Stimulated activated CD4-positive, alpha-beta T cell treated with anti-CD3 and anti-CD28 coated beads, Interleukin-2, amount 100 ng/mL, for 24 hours (primary cell): ENCODE results near the gene TREML2.
"Not testable (repeated sequence)": the region's sequence is repeated elsewhere in the genome, so short reads cannot be mapped to it uniquely, and the experiment has no call there.

Experiments used
- DNase-seq, 2 donors: peaks; one replicate each; pipeline ENCODE4 v3.0.0-alpha.2; 2020

TREML2 gene, protein sequence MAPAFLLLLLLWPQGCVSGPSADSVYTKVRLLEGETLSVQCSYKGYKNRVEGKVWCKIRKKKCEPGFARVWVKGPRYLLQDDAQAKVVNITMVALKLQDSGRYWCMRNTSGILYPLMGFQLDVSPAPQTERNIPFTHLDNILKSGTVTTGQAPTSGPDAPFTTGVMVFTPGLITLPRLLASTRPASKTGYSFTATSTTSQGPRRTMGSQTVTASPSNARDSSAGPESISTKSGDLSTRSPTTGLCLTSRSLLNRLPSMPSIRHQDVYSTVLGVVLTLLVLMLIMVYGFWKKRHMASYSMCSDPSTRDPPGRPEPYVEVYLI

DNA sequence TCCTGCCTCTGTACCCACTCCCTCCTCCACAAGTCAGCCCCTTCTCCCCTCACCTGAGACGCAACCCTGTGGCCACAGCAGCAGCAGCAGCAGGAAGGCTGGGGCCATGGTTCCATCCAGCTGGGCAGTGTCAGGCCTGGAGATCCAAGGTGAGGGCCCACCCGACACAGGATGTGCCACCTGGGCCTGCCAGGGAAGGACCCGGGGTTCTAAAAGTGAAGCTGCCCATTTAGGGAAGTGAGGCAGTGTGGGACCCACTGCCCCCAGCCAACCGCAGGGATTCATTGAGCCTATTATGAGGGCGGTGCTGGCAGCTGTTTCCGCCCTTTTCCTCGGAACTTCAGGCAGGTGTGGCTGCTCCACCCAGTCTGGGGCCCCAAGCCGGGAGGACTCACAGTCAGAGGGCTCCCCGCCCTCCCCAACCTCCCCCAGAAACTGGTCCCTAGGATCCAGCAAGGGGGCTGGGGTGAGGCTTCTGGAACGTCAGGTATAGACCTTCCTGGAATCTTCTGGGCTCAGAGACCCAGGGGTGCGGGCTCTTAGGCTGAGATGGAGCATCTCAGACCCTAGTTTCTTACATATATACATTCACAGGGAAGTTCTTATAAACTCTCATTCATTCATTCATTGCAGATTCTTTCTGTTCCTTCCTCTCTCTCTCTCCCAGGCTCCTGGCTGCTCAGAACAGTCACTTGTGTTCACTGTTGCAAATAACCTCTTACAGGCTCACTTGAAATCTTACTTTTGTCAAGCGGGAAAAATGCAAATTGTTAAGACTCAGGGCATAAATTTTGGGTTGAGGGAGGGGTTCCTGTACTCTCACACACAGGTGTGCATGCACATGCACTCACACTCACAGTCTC is at the start of gene TREML2:
TSS of gene TREML2 (minus strand) at position 249 of the 863 bp plus-strand sequence. CDS start at position 108, 141 bp downstream.
- DNase-seq = peak; percentile 27 to 39

DNA sequence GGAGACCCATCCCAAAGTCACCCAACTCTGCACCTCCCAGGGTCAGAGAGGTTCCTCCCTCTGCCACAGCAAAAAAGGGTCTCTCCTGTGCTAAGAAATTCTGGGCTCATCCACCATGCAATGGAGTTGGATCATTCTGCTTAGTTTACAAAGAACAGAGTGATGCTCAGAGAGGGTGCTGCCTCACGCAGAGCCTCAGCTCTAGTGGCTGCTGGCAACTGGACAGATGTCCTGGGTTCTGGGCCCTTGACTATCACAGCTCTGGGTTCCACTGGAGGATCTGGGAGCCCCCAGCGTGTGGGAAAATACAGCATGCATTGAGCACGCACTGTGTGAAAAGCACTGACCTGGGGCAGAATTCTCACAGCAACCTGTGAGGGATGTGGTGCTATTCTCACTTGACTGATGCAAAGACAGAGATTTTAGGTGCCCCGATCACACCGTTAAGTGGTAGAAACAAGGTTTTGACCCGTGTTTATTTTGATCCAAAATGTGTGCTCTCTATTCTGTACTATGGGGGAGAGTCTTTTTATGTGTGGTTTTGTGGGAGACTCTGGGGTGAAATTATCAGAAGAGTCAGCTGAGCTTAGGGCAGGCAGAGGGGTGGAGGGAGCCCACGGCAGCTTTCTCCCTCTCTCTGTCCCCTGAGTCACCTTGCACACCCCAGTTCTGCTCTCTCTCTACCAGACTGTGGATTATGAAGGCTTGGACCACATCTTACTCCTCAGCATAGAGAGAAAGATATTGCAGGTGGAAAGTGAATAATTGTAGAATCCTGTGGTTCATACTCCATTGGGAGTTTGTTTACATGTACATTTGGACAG is 47.1 kb upstream of the TREML2 start:
- no peak for DNase-seq

DNA sequence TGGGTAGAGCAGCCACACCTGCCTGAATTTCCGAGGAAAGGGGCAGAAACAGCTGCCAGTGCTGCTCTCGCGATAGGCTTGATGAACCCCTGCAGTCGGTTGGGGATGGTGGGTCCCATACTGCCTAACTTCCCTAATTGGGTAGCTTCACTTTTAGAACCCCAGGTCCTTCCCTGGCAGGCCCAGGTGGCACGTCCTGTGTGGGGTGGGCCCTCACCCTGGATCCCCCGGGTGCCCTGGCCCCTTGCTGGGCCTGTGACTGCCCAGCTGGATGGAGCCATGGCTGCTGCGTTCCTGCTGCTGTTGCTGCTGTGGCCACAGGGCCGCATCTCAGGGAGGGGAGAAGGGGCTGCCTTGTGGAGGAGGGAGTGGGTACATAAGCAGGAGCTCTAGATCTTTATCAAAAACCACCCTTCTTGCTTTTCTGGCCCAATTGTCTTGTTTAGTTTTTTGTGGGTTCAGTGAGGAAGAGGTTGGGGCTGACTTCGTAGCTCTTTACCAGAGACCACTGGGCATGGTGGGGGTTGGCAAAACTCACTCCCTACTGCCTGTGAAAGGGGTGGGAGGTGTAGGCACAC is 46.4 kb upstream of the TREML2 start:
- no peak for DNase-seq

DNA sequence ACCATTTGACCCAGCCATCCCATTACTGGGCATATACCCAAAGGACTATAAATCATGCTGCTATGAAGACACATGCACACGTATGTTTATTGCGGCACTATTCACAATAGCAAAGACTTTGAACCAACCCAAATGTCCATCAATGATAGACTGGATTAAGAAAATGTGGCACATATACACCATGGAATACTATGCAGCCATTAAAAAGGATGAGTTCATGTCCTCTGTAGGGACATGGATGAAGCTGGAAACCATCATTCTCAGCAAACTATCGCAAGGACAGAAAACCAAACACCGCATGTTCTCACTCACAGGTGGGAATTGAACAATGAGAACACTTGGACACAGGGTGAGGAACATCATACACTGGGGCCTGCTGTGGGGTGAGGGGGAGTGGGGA is 45.6 kb upstream of the TREML2 start:
- DNase-seq = not testable (repeated sequence)

DNA sequence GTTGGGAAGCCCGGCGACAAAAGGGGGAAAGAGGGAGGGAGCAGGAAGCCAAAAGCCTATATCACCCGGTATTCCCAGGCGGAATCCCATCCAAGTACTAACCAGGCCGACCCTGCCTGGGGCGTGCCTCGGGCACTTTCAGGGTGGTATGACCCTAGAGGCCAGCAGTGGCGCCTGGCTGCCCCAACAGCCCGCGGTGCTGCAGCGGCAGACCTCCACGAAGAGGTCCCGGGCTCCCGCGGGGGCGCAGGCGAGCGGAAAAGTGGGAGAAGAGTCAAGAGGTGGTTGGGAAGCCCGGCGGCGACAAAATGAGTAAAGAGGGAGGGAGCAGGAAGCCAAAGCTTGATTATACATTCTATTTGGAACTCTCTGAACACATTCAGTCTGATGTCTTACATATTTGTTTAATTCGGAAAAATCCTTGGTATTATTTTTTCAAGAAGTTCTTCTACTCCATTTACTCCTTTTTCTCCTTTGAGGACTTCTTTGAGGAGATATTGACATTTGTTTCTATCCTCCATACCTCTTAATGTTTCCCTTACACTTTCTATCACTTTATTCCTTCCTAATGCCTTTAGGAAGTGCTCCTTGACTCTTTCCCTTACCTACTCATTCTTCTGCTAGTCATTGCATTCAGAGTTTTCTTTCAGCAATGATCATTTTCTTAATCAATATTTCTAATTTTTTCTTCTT is 38.7 kb upstream of the TREML2 start:
- DNase-seq = no peak

DNA sequence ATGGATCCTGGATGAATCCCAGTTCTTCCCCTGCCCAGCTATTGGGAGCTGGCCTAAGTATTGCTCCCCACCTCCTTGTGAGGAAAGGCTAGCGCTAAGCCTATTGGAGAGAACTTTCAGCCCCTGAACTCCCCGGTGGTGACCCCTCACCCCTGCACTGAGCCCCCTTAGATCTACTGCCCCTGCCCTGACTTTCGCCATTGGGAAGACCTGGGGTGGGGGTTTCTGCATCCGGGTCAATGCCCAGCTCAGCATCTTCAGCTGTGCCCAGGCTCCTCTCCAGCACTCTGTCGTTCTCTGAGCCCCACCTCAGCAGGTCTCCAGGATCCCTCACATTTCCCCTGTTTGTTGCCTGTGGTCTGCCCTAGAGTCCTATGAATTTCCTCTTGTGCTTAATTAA is 36.2 kb upstream of the TREML2 start:
- no peak for DNase-seq

DNA sequence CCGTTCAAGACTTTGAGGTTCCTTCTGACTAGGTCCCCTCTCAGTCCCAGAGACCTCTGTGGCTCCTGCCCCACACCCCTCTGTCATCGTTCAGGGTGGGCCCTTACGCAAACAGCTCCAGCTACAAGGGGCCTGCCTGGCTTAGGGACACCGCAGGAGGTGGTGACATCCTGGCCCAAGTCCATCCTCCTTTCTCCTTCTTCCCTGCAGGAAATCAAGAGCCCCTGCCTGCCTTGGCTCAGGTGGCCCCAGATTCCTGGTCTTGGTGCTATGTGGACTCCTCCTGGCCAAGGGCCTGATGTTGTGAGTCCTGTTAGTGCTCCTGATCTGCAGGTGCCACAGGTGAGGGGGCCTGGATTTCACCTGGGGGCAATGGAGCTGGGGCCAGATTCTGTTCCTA is 35.3 kb upstream of the TREML2 start:
- no peak for DNase-seq

DNA sequence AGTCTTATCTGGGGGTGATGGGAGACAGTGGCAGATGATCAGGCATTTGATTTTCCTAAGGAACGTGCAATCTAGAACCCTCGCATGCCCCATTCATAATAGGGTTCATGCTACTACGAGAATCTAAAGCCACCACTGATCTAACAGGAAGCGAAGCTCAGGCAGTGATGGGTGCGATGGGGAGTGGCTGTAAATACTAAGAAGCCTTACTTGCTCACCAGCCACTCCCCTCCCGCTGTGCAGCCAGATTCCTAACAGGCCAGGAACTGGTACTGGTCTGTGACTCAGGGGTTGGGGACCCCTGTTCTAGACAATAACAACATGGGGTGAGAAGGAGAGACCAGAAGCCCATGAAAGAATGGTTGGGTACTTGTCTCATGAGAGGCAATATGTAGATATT is 31.7 kb upstream of the TREML2 start:
- no peak for DNase-seq

DNA sequence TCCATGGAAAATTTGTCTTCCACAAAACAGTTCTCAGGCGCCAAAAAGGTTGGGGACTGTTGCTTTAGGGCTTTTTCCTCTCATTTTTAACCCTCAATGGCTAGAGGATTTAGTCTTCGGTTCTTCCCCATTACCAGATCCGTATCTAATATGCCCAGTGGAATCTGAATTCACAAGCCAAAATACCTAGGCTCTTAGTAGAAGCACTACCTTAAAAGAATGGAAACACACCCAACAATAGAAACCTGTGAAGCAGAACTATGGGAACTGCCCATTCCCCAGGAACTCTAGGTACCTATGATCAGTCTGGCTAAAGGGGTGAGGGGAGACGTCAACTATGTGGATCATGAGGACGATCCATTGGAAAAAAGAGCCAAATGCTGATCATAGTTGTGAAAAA is 30.3 kb upstream of the TREML2 start:
- DNase-seq = no peak

DNA sequence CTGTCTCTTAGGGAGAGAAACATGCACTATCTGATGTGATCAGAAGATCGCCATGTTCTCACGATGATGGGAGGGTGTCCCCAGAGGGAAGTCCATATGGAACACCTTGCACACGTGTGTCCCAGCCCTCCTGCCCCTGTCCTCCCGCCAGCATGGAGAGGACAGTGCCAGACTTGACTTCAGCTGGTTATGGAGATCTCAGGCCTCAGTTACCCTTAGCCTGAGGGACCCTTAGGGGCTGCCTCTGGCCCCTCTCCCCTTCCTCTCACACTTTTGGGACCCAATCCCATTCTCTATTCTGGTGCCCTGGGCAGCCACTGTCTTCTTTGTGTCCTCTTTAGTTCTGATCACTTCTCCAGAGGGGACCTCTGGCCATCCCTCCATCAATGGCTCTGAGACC is 28.8 kb upstream of the TREML2 start:
- no peak for DNase-seq

DNA sequence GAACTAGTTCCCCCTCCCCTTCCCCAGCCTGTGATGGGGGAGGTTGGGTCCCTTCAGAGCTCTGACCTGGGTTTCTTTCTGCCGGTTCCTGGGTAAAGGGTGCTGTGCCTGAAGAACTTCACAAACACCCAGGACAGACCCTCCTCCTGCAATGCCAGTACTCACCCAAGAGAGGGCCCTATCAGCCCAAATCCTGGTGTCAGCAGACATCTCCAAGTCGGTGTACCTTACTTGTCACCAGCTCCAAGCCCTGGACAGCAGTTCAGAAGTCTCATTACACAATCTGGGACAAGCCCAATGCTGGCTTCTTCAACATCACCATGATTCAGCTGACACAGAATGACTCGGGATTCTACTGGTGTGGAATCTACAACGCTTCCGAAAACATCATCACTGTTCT is 27.7 kb upstream of the TREML2 start:
- DNase-seq = no peak

DNA sequence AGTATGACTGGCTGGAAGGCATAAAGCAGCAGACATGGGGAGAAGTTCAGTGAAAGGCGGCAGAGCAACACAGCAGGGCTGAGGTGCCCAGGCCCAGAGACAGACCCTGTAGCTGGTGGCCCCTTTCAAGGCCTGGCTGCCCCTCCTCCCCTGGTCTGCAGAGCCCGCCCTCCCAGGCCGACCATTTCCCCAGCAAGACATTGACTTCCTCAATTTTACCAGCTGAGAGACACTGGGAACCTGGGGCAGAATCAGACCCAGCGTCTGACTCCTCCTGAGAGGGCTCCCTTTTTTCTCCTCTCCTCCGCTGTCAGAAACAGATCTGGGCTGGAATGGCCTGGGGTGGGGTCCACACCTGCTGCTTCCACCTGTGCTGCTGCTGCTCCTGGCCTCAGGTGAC is 27.1 kb upstream of the TREML2 start, which contains the start of gene TREML4:
TSS of gene TREML4 (plus strand) at position 254 of the 400 bp plus-strand sequence. CDS start at position 333, 79 bp downstream.
- DNase-seq = no peak

DNA sequence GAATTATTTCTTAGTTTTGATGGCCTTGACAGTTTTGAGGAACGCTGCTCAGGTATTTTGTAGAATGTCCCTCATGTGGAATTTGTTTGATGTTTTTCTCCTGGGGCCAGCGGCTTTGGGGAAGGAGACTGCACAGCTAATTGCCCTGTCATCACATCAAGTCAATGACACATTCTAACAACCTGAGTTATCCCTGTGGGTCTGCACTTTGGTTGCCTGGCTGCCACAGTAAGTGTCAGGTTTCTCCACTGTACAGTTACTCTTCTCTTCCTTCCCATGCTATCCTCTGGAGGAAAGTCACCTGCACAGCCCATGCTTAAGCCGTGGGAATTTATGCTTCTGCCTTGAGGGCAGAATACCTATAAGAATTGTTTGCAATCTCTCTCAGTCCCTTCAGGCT is 25.8 kb upstream of the TREML2 start:
- no peak for DNase-seq

DNA sequence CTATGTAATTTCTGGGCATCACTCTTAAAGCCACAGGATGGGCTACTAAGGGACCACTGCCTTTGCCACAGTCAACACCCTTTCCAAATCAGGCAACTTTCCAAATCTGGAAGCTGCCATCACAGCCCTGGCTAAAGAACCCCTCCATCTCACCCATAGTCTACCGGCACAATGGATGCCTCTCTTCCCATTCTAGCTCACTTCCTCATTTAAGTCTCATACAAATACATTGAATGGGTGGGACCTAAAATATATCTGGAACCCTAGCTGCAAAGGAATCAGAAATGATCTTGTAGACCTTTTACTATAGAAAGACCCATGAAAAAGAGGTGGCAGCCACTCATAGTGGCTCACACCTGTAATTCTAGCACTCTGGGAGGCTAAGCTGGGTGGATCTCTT is 23.9 kb upstream of the TREML2 start:
- DNase-seq = no peak

DNA sequence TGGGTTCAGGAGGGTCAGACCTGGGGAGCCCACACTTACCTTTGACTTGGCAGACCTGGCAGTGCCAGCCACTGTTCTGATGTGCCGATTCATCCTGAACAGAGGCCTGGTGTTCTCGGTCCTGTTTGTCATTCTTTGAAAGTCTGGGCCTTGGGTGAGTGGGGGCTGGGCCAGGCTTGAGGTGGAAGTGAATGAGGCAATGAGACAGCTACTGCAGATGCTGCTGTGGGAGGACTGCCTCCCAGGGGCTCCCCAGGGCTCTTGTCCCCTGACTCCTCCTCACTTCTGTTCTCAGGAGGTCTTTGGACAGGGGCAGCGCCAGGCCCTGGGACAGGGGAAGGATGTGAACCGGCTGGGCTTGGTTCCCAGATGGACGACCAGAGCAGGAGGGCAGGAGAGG is 21.6 kb upstream of the TREML2 start:
- no peak for DNase-seq

DNA sequence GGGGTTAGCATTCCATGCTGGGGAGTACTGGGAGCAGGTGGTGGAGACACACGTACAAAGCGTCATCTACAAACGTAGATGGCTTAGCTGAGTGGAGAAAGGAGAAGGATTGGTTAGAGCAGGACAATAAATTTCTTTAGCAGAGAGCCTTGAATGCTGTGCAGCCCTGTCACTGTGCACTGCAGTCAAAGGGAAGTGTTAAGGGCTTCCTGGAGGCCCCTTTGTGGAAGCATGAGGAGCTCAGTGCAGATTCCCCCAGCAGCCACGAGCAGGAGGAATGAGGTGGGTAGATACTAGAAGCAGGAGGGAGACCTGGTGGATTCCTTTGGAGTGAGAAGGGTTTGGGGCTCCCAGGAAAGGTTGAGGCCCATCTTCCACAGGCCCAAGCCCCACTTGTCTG is 21.1 kb upstream of the TREML2 start:
- no peak for DNase-seq

DNA sequence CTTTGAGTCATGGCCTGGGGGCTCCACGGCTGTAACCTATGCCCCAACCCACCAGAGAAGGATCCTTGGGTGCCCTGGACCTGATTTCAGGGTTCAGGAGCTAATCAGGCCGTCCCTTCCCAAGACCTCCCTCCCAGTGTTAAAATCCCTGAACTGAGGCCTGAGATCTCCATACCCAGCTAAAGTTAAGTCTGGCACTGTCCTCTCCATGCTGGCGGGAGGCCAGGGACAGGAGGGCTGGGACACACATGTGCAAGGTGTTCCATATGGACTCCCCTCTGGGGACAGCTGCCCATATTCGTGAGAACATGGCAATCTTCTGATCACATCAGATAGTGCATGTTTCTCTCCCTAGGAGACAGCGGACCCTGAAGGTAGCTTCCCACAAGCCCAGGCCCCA is 15.7 kb upstream of the TREML2 start:
- DNase-seq = no peak

DNA sequence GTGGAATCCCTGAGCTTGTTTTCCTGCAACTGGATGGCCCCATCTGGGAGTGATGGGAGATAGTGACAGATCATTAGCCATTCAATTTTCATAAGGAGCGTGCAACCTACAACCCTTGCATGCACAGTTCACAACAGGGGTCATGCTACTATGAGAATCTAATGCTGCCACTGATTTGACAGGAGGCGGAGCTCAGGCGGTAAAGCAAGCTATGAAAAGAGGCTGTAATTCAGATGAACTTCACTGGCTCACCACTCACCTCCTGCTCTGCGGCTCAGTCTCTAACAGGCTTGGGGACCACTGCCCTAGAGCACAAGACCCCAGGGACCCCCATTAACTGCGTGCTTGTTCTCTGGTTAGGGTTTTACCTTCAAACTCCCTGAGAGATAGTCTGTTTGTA is 14.8 kb upstream of the TREML2 start:
- no peak for DNase-seq

DNA sequence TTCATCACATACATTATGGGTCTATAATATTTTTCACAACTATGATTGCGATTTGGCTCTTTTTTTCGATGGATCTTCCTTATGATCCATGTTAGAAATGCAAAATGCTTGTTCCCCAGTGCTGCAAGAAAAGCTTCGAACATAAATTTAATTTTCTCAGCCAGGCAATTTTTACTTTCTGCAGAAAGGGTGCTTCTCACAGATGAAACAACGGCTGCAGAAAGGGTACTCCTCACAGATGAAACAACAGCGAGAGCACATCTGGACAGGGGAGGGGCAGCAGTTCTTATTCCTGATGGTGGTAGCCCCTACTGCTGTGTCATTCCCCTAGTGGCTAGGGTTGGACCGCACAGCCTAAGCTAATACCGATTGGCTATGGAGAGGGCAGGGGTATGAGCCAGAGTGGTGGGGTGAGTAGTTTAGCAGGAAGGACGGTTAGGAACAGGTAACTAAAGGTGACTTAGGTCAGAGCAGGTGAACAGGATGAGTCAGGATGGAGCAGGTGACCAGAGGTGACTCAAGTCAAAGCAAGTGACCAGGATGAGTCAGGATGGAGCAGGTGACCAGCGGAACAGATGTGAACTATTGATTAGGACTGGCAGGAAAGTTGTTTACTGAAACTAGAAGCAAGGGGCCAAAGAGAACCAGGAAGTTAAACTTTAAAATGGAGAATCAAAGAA is 13.8 kb upstream of the TREML2 start:
- DNase-seq = no peak

DNA sequence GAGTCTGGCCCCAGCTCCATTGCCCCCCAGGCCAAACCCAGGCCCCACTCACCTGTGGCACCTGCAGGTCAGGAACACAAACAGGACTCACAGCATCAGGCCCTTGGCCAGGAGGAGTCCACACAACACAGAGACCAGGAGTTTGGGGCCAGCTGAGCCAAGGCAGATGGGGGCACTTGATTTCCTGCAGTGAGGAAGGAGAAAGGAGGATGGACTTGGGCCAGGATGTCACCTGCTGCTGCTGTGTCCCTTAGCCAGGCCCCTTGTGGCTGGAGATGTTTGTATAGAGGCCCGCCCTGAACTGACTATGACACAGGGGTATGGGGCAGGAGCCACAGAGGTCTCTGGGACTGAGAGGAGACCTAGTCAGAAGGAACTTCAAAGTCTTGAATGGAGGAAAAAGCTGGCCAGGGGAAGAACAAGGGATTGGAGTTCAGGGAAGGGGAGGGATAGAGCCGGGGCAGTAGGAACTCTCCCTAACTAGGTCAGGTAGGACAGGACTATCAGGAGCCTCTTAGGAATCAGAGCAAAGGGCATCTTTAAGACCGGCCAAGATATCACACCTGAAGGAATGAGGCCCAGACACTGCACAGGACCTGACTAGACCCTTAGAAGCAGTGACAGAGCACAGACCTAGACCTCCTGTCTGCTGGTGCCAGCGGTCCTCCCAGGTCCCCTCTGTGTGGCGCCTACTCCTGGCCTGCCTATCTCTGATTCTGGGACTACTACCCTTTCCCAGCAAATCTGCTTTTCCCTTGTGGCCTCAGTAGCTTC is 8.8 kb upstream of the TREML2 start:
- DNase-seq = no peak
